ENCODE data around the gene ATP6V0C. TPM values are rescaled to one million over a fixed set of nuclear protein-coding genes. Genes with fewer than 3 reads are reported as not detected.
"Not testable (repeated sequence)": the region's sequence is repeated elsewhere in the genome, so short reads cannot be mapped to it uniquely, and the experiment has no call there.

The ATP6V0C gene
- total RNA-seq, 2 donors from 2014 or later: 176 to 180 TPM

DNA sequence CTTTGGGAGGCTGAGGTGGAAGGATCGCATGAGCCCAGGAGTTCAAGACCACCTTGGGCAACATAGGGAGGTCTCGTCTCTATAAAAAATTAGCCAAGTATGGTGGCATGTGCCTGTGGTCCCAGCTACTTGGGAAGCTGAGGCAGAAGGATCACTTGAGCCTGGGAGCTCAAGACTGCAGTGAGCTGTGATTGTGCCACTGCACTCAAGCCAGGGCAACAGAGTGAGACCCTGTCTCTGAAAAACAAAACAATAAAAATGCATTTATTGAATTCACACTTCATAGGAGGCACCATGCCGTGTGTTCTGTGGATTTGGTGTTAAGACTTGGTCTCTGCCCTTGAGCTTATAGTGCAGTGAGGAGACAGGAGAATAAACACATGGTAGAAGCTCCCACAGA is 36.4 kb upstream of the ATP6V0C start:
- 91 to 95% methylated on average over 3 of the region's 3 CpGs for WGBS, 2 experiments (ENCODE audit: insufficient coverage in 1 of 2, insufficient read length in 1 of 2)

DNA sequence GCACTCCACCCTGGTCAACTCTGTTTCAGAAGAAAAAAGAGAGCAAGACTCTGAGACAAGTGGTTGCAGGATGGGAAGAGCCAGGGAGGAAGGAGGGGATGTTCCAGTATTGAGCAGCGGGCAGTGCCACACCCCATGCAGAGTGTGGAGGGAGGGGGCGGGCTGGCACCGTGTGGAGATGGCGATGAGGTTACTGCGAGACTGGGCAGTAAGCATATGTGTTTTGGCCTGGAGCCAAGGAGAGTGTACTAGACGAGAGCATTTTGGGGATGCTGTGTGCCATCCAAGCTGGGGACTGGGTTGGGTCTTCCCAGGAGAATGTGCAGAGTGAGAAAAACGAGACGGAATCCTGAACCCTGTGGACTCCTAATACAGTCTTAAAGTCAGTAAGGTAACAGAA is 35.5 kb upstream of the ATP6V0C start:
- no peaks in the 10 kb centered on the region for H3K9me3 Mint-ChIP-seq
- H3K36me3 Mint-ChIP-seq (ENCODE audit: low read depth): no peaks in the 10 kb centered on the region
- WGBS, 2 experiments (ENCODE audit: insufficient coverage in 1 of 2, insufficient read length in 1 of 2): 92 to 93% methylated on average over 5 to 8 of the region's 8 CpGs
- H3K4me1 Mint-ChIP-seq: peaks cover 1% of the 10 kb centered on the region
- H3K9me3 ChIP-seq (ENCODE audit: control insufficient read depth, low read length): no peaks in the 10 kb centered on the region
- peaks cover 3% of the 10 kb centered on the region for H3K4me1 ChIP-seq (ENCODE audit: control insufficient read depth, insufficient read depth, low read length)
- peaks cover 12% of the 10 kb centered on the region for H3K27me3 ChIP-seq (ENCODE audit: control insufficient read depth, insufficient read depth, low read length, poor library complexity, severe bottlenecking)
- H3K36me3 ChIP-seq (ENCODE audit: control insufficient read depth, insufficient read depth, low read length): no peaks in the 10 kb centered on the region
- no peak overlapping the region for H3K4me3 ChIP-seq (ENCODE audit: low read length)
- no peak overlapping the region for H3K9ac ChIP-seq (ENCODE audit: extremely low read depth, low read length, poor library complexity, severe bottlenecking)
- TF ChIP-seq, protein P1, sequence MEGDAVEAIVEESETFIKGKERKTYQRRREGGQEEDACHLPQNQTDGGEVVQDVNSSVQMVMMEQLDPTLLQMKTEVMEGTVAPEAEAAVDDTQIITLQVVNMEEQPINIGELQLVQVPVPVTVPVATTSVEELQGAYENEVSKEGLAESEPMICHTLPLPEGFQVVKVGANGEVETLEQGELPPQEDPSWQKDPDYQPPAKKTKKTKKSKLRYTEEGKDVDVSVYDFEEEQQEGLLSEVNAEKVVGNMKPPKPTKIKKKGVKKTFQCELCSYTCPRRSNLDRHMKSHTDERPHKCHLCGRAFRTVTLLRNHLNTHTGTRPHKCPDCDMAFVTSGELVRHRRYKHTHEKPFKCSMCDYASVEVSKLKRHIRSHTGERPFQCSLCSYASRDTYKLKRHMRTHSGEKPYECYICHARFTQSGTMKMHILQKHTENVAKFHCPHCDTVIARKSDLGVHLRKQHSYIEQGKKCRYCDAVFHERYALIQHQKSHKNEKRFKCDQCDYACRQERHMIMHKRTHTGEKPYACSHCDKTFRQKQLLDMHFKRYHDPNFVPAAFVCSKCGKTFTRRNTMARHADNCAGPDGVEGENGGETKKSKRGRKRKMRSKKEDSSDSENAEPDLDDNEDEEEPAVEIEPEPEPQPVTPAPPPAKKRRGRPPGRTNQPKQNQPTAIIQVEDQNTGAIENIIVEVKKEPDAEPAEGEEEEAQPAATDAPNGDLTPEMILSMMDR (conservative IDR thresholded peaks at IDR 0.05): no peak
- DNase-seq: no peak
- no peak overlapping the region for H3K27ac ChIP-seq (ENCODE audit: low read depth, low read length)
- H3K4me3 Mint-ChIP-seq: no peak overlapping the region
- peaks cover 14% of the 10 kb centered on the region for H3K27me3 Mint-ChIP-seq (ENCODE audit: insufficient read depth)
- no peak overlapping the region for H3K27ac Mint-ChIP-seq

More for the DNA sequence above, 36.4 kb upstream of the ATP6V0C start:
- Mint-ChIP-seq H3K36me3 (ENCODE audit: low read depth) (no peaks in the 10 kb centered on the region), H3K27me3 (ENCODE audit: insufficient read depth) (peaks cover 24% of the 10 kb centered on the region), H3K4me3 (no peak overlapping the region), H3K27ac (no peak overlapping the region), H3K4me1 (peaks cover 2% of the 10 kb centered on the region), H3K9me3 (no peaks in the 10 kb centered on the region)
- H3K4me1 ChIP-seq (ENCODE audit: control insufficient read depth, insufficient read depth, low read length): peaks cover 3% of the 10 kb centered on the region
- TF ChIP-seq, protein P1 (conservative IDR thresholded peaks at IDR 0.05): no peak
- no peaks in the 10 kb centered on the region for H3K9me3 ChIP-seq (ENCODE audit: control insufficient read depth, low read length)
- H3K9ac ChIP-seq (ENCODE audit: extremely low read depth, low read length, poor library complexity, severe bottlenecking): no peak overlapping the region
- no peak for DNase-seq
- H3K4me3 ChIP-seq (ENCODE audit: low read length): no peak overlapping the region
- H3K36me3 ChIP-seq (ENCODE audit: control insufficient read depth, insufficient read depth, low read length): no peaks in the 10 kb centered on the region
- H3K27ac ChIP-seq (ENCODE audit: low read depth, low read length): no peak overlapping the region
- peaks cover 22% of the 10 kb centered on the region for H3K27me3 ChIP-seq (ENCODE audit: control insufficient read depth, insufficient read depth, low read length, poor library complexity, severe bottlenecking)

DNA sequence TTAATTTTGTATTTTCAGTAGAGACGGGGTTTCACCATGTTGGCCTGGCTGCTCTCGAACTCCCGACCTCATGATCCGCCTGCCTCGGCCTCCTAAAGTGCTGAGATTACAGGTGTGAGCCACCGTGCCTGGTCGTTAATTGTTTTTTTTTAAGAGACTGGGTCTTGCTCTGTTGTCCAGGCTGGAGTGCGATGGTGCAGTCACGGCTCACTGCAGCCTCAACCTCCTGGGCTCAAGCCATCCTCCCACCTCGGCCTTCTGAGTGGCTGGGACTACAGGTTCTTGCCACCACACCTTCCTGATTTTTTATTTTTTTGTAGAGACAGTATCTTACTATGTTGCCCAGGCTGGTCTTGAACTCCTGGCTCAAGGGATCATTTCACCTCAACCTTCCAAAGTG is 33.8 kb upstream of the ATP6V0C start:
- H3K4me1 ChIP-seq (ENCODE audit: control insufficient read depth, insufficient read depth, low read length); H3K9me3 ChIP-seq (ENCODE audit: control insufficient read depth, low read length); H3K36me3 Mint-ChIP-seq (ENCODE audit: low read depth); H3K4me1 Mint-ChIP-seq; H3K4me3 Mint-ChIP-seq; DNase-seq; H3K4me3 ChIP-seq (ENCODE audit: low read length); H3K9me3 Mint-ChIP-seq; H3K27ac Mint-ChIP-seq; H3K9ac ChIP-seq (ENCODE audit: extremely low read depth, low read length, poor library complexity, severe bottlenecking); H3K36me3 ChIP-seq (ENCODE audit: control insufficient read depth, insufficient read depth, low read length); H3K27ac ChIP-seq (ENCODE audit: low read depth, low read length): not testable (repeated sequence)
- 91 to 95% methylated on average over 10 of the region's 10 CpGs for WGBS, 2 experiments (ENCODE audit: insufficient coverage in 1 of 2, insufficient read length in 1 of 2)
- H3K27me3 ChIP-seq (ENCODE audit: control insufficient read depth, insufficient read depth, low read length, poor library complexity, severe bottlenecking): peaks cover 12% of the 10 kb centered on the region
- H3K27me3 Mint-ChIP-seq (ENCODE audit: insufficient read depth): peaks cover 12% of the 10 kb centered on the region

DNA sequence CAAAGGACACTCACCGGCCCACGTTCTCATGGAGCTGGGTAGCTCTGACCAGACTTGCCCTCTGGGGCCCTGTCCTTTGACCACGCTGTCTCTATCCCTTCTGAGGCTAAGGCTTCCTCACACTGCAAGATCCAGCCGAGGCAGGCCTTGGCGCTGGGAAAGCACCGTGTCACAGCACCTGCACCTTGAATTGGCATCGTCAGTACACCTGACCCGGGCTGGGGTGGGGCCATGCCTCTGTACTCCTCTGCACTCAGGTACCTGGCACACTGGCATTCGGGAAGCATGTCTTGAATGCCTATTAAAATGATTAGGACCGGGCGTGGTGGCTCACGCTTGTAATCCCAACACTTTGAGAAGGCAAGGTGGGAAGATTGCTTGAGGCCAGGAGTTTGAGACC is 32.8 kb upstream of the ATP6V0C start:
- peaks cover 9% of the 10 kb centered on the region for H3K27me3 ChIP-seq (ENCODE audit: control insufficient read depth, insufficient read depth, low read length, poor library complexity, severe bottlenecking)
- no peak overlapping the region for H3K27ac Mint-ChIP-seq
- H3K4me1 ChIP-seq (ENCODE audit: control insufficient read depth, insufficient read depth, low read length): peaks cover 2% of the 10 kb centered on the region
- no peak overlapping the region for H3K27ac ChIP-seq (ENCODE audit: low read depth, low read length)
- DNase-seq: no peak
- H3K9me3 ChIP-seq (ENCODE audit: control insufficient read depth, low read length): no peaks in the 10 kb centered on the region
- H3K36me3 Mint-ChIP-seq (ENCODE audit: low read depth): no peaks in the 10 kb centered on the region
- peaks cover 11% of the 10 kb centered on the region for H3K27me3 Mint-ChIP-seq (ENCODE audit: insufficient read depth)
- peaks cover 3% of the 10 kb centered on the region for H3K4me1 Mint-ChIP-seq
- no peak overlapping the region for H3K9ac ChIP-seq (ENCODE audit: extremely low read depth, low read length, poor library complexity, severe bottlenecking)
- WGBS, 2 experiments (ENCODE audit: insufficient coverage in 1 of 2, insufficient read length in 1 of 2): 90 to 94% methylated on average over 12 of the region's 12 CpGs
- no peaks in the 10 kb centered on the region for H3K36me3 ChIP-seq (ENCODE audit: control insufficient read depth, insufficient read depth, low read length)
- H3K4me3 ChIP-seq (ENCODE audit: low read length): no peak overlapping the region
- TF ChIP-seq, protein P1 (conservative IDR thresholded peaks at IDR 0.05): no peak
- H3K4me3 Mint-ChIP-seq: no peak overlapping the region
- no peaks in the 10 kb centered on the region for H3K9me3 Mint-ChIP-seq

Measured in endodermal cell (in vitro differentiated cells).